ENCODE results near the gene CSH2.

DNA sequence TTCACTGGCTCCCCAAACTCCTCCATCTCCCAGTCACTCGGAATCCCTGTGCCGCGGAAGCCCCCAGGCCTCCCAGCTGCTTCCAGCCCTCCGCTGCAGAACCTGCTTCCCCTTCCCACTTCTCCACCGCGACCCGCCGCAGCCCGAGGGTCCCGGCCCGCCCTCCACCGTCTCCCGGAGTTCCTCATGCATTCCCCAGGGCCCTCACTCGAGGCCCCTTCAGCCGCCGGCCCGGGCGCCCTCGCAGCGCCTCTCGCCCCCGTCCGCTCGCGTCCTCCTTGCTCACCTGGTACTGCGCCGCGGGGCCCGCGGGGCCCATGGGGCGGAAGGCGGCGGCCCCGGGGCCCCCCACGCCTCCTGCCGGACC is 31.3 kb downstream of the CSH2 start:
- TF ChIP-seq CTCF (IDR thresholded peaks at IDR 0.05; ENCODE audit: low read depth, low read length, poor library complexity, severe bottlenecking), result no peak
- TF ChIP-seq EZH2phosphoT487 (IDR thresholded peaks at IDR 0.05; ENCODE audit: borderline replicate concordance, low read length), result no peak
